Heart right ventricle (tissue), 16 donors: ENCODE data around the gene DNASE1L1. TPM values are rescaled to one million over a fixed set of nuclear protein-coding genes. Genes with fewer than 3 reads are reported as not detected.

Source experiments
- ATAC-seq, 8 donors: fragments of 200-7000 bp; cut with Tn5 transposase; one replicate each; pipeline ENCODE4 v1.9.1; 2020; ENCODE audit warnings: mild to moderate bottlenecking in 8 of 8, moderate library complexity in 8 of 8, moderate number of reproducible peaks in 1 of 8
- DNase-seq, 2 donors: peaks; one replicate each; pipeline ENCODE4 v3.0.0-alpha.2; 2020
- H3K27ac ChIP-seq, 10 donors: fragments of 200-600 bp; sonication (generic) in 2 of 10; one replicate each; pipeline versions ENCODE4 v1.5.0 to v1.8.0; 2020 to 2022; ENCODE audit warnings: mild to moderate bottlenecking in 3 of 10
- H3K27me3 ChIP-seq, 7 donors: fragments of 200-600 bp; one replicate each; pipeline ENCODE4 v1.8.0; 2021 to 2022; ENCODE audit warnings: mild to moderate bottlenecking in 2 of 7
- H3K36me3 ChIP-seq, 9 donors: fragments of 200-600 bp; sonication (generic) in 1 of 9; one replicate each; pipeline versions ENCODE4 v1.5.0 to v1.8.0; 2020 to 2022; ENCODE audit warnings: mild to moderate bottlenecking in 2 of 9
- H3K4me1 ChIP-seq, 9 donors: fragments of 200-600 bp; sonication (generic) in 1 of 9; one replicate each; pipeline versions ENCODE4 v1.5.0 to v1.8.0; 2020 to 2022; ENCODE audit warnings: mild to moderate bottlenecking in 4 of 9
- H3K4me3 ChIP-seq, 10 donors: fragments of 200-600 bp; sonication (generic) in 2 of 10; one replicate each; pipeline versions ENCODE4 v1.5.0 to v1.8.0; 2020 to 2022; ENCODE audit warnings: mild to moderate bottlenecking in 7 of 10, moderate library complexity in 2 of 10
- H3K9me3 ChIP-seq, 11 donors: fragments of 200-600 bp in 10 of 11; sonication (generic) in 2 of 11; one replicate each; pipeline versions ENCODE4 v1.5.0 to v1.8.0; 2013 to 2022; ENCODE audit warnings: mild to moderate bottlenecking in 2 of 11, control low read depth in 1 of 11, moderate library complexity in 1 of 11
- CTCF ChIP-seq, 9 donors: fragments of 200-600 bp; sonication (generic) in 2 of 9; IDR thresholded peaks; one replicate each; pipeline versions ENCODE4 v1.5.0 to v1.8.0; 2021 to 2022; ENCODE audit warnings: antibody characterized with exemption in 9 of 9, mild to moderate bottlenecking in 5 of 9, moderate library complexity in 1 of 9
- WGBS, 2 donors: extraction: QIAGEN DNeasy Blood & Tissue Kit; methylation state at CpG; one replicate each; pipeline ENCODE4 v1.1.7; 2013; ENCODE audit warnings: inconsistent platforms in 1 of 2; 5-methylcytosine and 5-hydroxymethylcytosine counted together
- intact Hi-C, 10 donors: fragments of 100-400 bp; cut with DNase I; formaldehyde crosslinking; loops; one replicate each; pipeline versions ENCODE4 v1.11.1 to v1.14.2; 2022
- polyA plus RNA-seq, 2 donors: library from polyadenylated mRNA; stranded (reverse); fragments of 200-250 nt; gene quantifications; one replicate each; pipeline ENCODE4 v1.2.3, GENCODE V29; 2013
- total RNA-seq, 10 donors: library from RNA; stranded (reverse); fragmentation: NEBNext Ultra II Directional in 3 of 10; extraction: Animal tissue kit (Norgen Biotek cat#: 25700) in 3 of 10; gene quantifications; one replicate each; pipeline versions ENCODE4 v1.2.1 to v1.2.4, GENCODE V29; 2021 to 2023
- donor health status: Arrhythmogenic right ventricular cardiomyopathy.
- donor health status: ischemic (EF 13 %, LVEDD 7.1; RV severe dilation, severe dysfunction).
- donor health status: healthy with polysubstance abuse.
- donor health status: DM: no; HTN: yes; CAD: no.
- donor health status: DM: no; HTN: no; CAD: no.
- donor health status: ischemic (EF 25% LVEDD 6.9; RV normal size, moderate dysfunction).
- donor health status: ischemic (EF 25% LVEDD 5.7; RV mildly dilated, moderate dysfunction).
- donor health status: healthy.
- donor health status: DM: yes; HTN: yes; CAD: no.
- donor health status: Ischemic cardiomyopathy.
- donor health status: ischemic (EF 35%, LVEDD 5.7; RV mildly dilated, moderate dysfunction).
- donor health status: nonischemic (EF 11% LVEDD 7.7; RV severe dilation, severe dysfunction).
- donor health status: DM: yes; HTN: yes; CAD: no.
- donor health status: PGD.
- donor health status: ischemic (EF 29% LVEDD 5.4; RV normal size, mild dysfunction).
- donor health status: nonischemic (EF 23%, LVEDD 6.1; RV moderate dilation, normal function).

The DNASE1L1 gene
- total and polyA plus RNA-seq, 12 donors, result 27.2 to 57.1 (median 46.9) TPM

GRCh38 chrX:154419688-154420401 is 10.8 kb upstream of the DNASE1L1 start:
- peak overlapping the region in 7 of 10 donors; percentile 12 to 42 (median 32) for H3K4me3 ChIP-seq
- H3K4me1 ChIP-seq, result peaks cover 0 to 22% (median 0%) of the 10 kb centered on the region in 9 donors
- 32 to 44% methylated on average over 14 to 19 of the region's 19 CpGs for WGBS, 2 donors
- no peaks in the 10 kb centered on the region for H3K27me3 ChIP-seq
- ATAC-seq, result peak; percentile 71 to 96 (median 91)
- peak; percentile 28 to 56 for DNase-seq
- no peak for TF ChIP-seq CTCF (IDR thresholded peaks at IDR 0.05)
- intact Hi-C loops, result no loop called here
- peaks cover 0 to 10% (median 0%) of the 10 kb centered on the region in 9 donors for H3K36me3 ChIP-seq
- H3K27ac ChIP-seq, result peak overlapping the region; percentile 20 to 86 (median 74)
- H3K9me3 ChIP-seq, result no peaks in the 10 kb centered on the region

DNA sequence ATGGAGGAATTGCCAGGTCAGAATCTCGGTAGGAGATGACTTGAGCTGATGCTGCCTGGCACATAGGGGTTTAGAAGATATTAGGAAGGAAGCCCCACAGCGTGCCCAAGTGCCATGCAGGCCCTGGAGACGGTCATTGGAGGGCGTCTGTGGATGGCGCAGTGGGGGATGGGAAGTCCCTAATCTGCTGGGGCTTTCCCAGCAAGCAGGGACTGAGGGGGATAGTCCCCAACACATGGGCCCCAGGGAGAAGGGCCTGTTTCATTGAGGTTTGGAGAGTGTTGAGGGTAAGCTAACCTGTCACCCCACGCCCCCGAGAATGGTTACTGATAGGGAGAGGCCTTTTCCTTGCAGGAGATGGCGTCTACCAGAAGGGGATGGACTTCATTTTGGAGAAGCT is 10.1 kb upstream of the DNASE1L1 start:
- Histone ChIP-seq H3K27ac (peak overlapping the region in 9 of 10 donors; percentile 14 to 86 (median 75)), H3K4me1 (peaks cover 0 to 22% (median 0%) of the 10 kb centered on the region in 9 donors), H3K27me3 (no peaks in the 10 kb centered on the region), H3K36me3 (peaks cover 0 to 10% (median 0%) of the 10 kb centered on the region in 9 donors), H3K9me3 (no peaks in the 10 kb centered on the region), H3K4me3 (no peak overlapping the region)
- intact Hi-C loops, result no loop called here
- no peak for TF ChIP-seq CTCF (IDR thresholded peaks at IDR 0.05)
- DNase-seq (no peak), ATAC-seq (no peak)
- 88 to 92% methylated on average over 8 of the region's 8 CpGs for WGBS, 2 donors

- Histone ChIP-seq H3K27me3 (no peaks in the 10 kb centered on the region), H3K9me3 (no peaks in the 10 kb centered on the region), H3K36me3 (peaks cover 0 to 17% (median 0%) of the 10 kb centered on the region in 9 donors), H3K27ac (no peak overlapping the region), H3K4me1 (peaks cover 0 to 29% (median 10%) of the 10 kb centered on the region in 9 donors), H3K4me3 (no peak overlapping the region)
- TF ChIP-seq CTCF (IDR thresholded peaks at IDR 0.05), result no peak
- intact Hi-C loops, result no loop called here
- DNase-seq (no peak), ATAC-seq (no peak)
- WGBS, 2 donors, result 78 to 83% methylated on average over 7 of the region's 7 CpGs
These were observed 8.1 kb upstream of the DNASE1L1 start for GRCh38 chrX:154417157-154417556.

GRCh38 chrX:154413142-154413541 is 4.1 kb upstream of the DNASE1L1 start:
- peaks cover 0 to 30% (median 12%) of the 10 kb centered on the region in 9 donors for H3K4me1 ChIP-seq
- no peak for ATAC-seq
- H3K9me3 ChIP-seq, result no peaks in the 10 kb centered on the region
- no peak for DNase-seq
- 87 to 88% methylated on average over 3 to 8 of the region's 8 CpGs for WGBS, 2 donors
- TF ChIP-seq CTCF (IDR thresholded peaks at IDR 0.05), result no peak
- no peaks in the 10 kb centered on the region for H3K27me3 ChIP-seq
- peaks cover 0 to 15% (median 0%) of the 10 kb centered on the region in 9 donors for H3K36me3 ChIP-seq
- H3K27ac ChIP-seq, result peak overlapping the region in 7 of 10 donors; percentile 90 to 99 (median 96)
- intact Hi-C loops, result no loop called here
- no peak overlapping the region for H3K4me3 ChIP-seq
